Measurements from ENCODE around the gene TNXB.
"Not testable (repeated sequence)": the region's sequence is repeated elsewhere in the genome, so short reads cannot be mapped to it uniquely, and the experiment has no call there.

The TNXB gene

DNA sequence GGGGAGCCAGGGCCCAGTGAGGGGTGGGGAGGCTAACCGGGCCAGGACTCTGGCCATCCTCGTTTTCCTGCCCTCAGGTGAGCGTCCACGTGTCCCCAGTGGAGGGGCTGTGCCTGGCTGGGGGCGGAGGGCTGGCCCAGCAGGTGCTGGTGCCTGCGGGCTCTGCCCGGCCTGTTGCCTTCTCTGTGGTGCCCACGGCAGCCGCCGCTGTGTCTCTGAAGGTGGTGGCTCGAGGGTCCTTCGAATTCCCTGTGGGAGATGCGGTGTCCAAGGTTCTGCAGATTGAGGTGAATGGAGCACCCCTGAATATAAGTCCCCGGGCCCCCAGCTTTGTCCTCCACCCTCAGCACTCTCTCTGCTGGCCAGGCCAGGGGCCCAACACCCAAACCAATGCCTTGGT is 114.7 kb downstream of the TNXB start:
- not testable (repeated sequence) for DNase-seq

Data from NCI-H2029 treated with DMSO at 0.1 percent for 48 hours (cell line).